GM12892 (cell line): Measurements from ENCODE around the gene CPSF2.

Experiments
- POLR2A ChIP-seq: IDR thresholded peaks from 2 replicates; pipeline ENCODE4 v1.6.1; 2011; ENCODE audit warnings: low read depth, low read length, control low read depth
- POLR2AphosphoS5 ChIP-seq: IDR thresholded peaks from 2 replicates; pipeline ENCODE4 v1.6.1; 2011; ENCODE audit warnings: low read depth, low read length, control low read depth
- TAF1 ChIP-seq: IDR thresholded peaks from 2 replicates; pipeline ENCODE4 v1.6.1; 2011; ENCODE audit warnings: low read depth, mild to moderate bottlenecking, control low read depth, low read length, borderline replicate concordance

DNA sequence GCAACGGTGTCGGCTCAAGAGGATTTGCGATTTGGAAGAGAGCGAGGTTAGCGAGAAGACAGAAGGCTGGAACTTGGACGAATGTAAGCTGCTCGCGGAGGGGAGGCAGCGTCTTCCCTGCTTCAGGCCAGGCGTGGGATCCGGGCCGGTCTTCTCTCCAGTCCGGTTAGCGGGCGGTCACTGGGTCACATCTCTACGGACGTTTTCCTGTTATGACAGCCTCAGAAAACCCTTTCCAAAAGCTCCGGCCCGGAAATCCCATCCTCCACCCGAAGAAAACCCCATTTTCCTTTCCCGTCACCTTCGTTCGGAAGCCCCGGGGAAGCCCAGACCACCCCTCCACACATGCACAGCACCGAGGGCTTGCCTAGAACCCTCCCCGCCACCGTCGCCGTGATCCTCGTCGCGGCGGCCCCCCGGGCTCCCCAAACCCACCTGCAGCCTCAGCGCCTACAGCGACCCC lies 531 bp upstream of the CPSF2 start:
- no peak; the same call in 1 of the 2 replicates for TF ChIP-seq POLR2A
- peak; percentile 73 for TF ChIP-seq POLR2AphosphoS5
- TF ChIP-seq TAF1, result peak; percentile 40; the same call in 1 of the 2 replicates
